Neural cell (in vitro differentiated cells): Measurements from ENCODE around the gene C12orf75. TPM values are rescaled to one million over a fixed set of nuclear protein-coding genes. Genes with fewer than 3 reads are reported as not detected.

Source experiments
- H2AFZ ChIP-seq: fragments of 200-600, 300-800 bp; sonication (generic), shearing (Covaris generic); 2 replicates; pipeline ENCODE4 v1.6.0; 2014; ENCODE audit warnings: low read depth, mild to moderate bottlenecking, antibody characterized with exemption, low read length, moderate library complexity
- H3F3A ChIP-seq: fragments of 200-600 bp; shearing (Covaris generic); 2 replicates; pipeline ENCODE4 v1.6.1; 2016; ENCODE audit warnings: mild to moderate bottlenecking, moderate library complexity, mixed read lengths, antibody characterized with exemption, low read length; ENCODE audit not compliant: insufficient read depth, poor library complexity, severe bottlenecking
- H3K27ac ChIP-seq: fragments of 200-600, 300-800 bp; sonication (generic), shearing (Covaris generic); 2 replicates; pipeline ENCODE4 v1.5.1; 2014; ENCODE audit warnings: mild to moderate bottlenecking, low read length, moderate library complexity
- H3K27me3 ChIP-seq: fragments of 300-800, 200-600 bp; sonication (generic), shearing (Covaris generic); 2 replicates; pipeline ENCODE4 v1.6.0; 2014; ENCODE audit warnings: mild to moderate bottlenecking, low read depth, low read length, moderate library complexity; ENCODE audit not compliant: insufficient read depth
- H3K36me3 ChIP-seq: fragments of 300-800, 200-600 bp; sonication (generic), shearing (Covaris generic); 2 replicates; pipeline ENCODE4 v1.5.1; 2014; ENCODE audit warnings: mild to moderate bottlenecking, antibody characterized with exemption, low read length, moderate library complexity; ENCODE audit not compliant: insufficient read depth
- H3K4me2 ChIP-seq: fragments of 300-800, 200-600 bp; sonication (generic), shearing (Covaris generic); 2 replicates; pipeline ENCODE4 v1.6.0; 2014; ENCODE audit warnings: mild to moderate bottlenecking, low read length
- H3K4me3 ChIP-seq: fragments of 300-800, 200-600 bp; sonication (generic), shearing (Covaris generic); 2 replicates; pipeline ENCODE4 v1.5.1; 2014; ENCODE audit warnings: mild to moderate bottlenecking, low read length, moderate library complexity
- H3K79me2 ChIP-seq: fragments of 200-600 bp; shearing (Covaris generic); replicated peaks from 2 replicates; pipeline ENCODE4 v1.6.0; 2014; ENCODE audit warnings: mild to moderate bottlenecking, low read length, moderate library complexity; ENCODE audit not compliant: insufficient read depth
- H3K9ac ChIP-seq: fragments of 300-800, 200-600 bp; sonication (generic), shearing (Covaris generic); 2 replicates; pipeline ENCODE4 v1.6.1; 2016; ENCODE audit warnings: mild to moderate bottlenecking, low read length, mixed read lengths
- H3K9me2 ChIP-seq: fragments of 200-600 bp; shearing (Covaris generic); 2 replicates; pipeline ENCODE4 v1.6.1; 2016; ENCODE audit warnings: mild to moderate bottlenecking, low read length, mixed read lengths; ENCODE audit not compliant: insufficient read depth
- H3K9me3 ChIP-seq: fragments of 200-600, 300-800 bp; sonication (generic), shearing (Covaris generic); 2 replicates; pipeline ENCODE4 v1.6.1; 2016; ENCODE audit warnings: mild to moderate bottlenecking, mixed run types, low read length, moderate library complexity, mixed read lengths
- H4K20me1 ChIP-seq: fragments of 200-600 bp; shearing (Covaris generic); 2 replicates; pipeline ENCODE4 v1.6.1; 2016; ENCODE audit warnings: mild to moderate bottlenecking, mixed run types; ENCODE audit not compliant: insufficient read depth
- CTCF ChIP-seq: fragments of 450-650 bp; IDR thresholded peaks from 2 replicates; pipeline ENCODE4 v1.5.1; 2014; ENCODE audit warnings: antibody characterized with exemption, mild to moderate bottlenecking, moderate library complexity; ENCODE audit not compliant: poor library complexity, severe bottlenecking
- EP300 ChIP-seq: fragments of 450-650 bp; conservative IDR thresholded peaks from 2 replicates; pipeline ENCODE4 v1.6.1; 2014; ENCODE audit warnings: antibody characterized with exemption, mild to moderate bottlenecking, moderate library complexity; ENCODE audit not compliant: poor library complexity, severe bottlenecking
- EZH2 ChIP-seq: fragments of 200-600, 300-800 bp; shearing (Covaris generic), sonication (generic); IDR thresholded peaks from 2 replicates; pipeline ENCODE4 v1.6.1; 2014; ENCODE audit warnings: antibody characterized with exemption, low read length, borderline replicate concordance, mild to moderate bottlenecking; ENCODE audit not compliant: insufficient read depth, poor library complexity, severe bottlenecking
- MXI1 ChIP-seq: fragments of 450-650 bp; conservative IDR thresholded peaks from 2 replicates; pipeline ENCODE4 v1.6.1; 2014; ENCODE audit warnings: antibody characterized with exemption, mild to moderate bottlenecking; ENCODE audit not compliant: poor library complexity, severe bottlenecking
- POLR2AphosphoS5 ChIP-seq: IDR thresholded peaks from 2 replicates; pipeline ENCODE4 v1.6.1; 2012
- RAD21 ChIP-seq: fragments of 450-650 bp; conservative IDR thresholded peaks from 2 replicates; pipeline ENCODE4 v1.6.1; 2014; ENCODE audit warnings: antibody characterized with exemption, mild to moderate bottlenecking, moderate library complexity
- REST ChIP-seq: IDR thresholded peaks from 2 replicates; pipeline ENCODE4 v1.6.1; 2012; ENCODE audit warnings: borderline replicate concordance
- SMC3 ChIP-seq: fragments of 450-650 bp; conservative IDR thresholded peaks from 2 replicates; pipeline ENCODE4 v1.6.1; 2014; ENCODE audit warnings: antibody characterized with exemption, mild to moderate bottlenecking, moderate library complexity; ENCODE audit not compliant: poor library complexity
- TAF1 ChIP-seq: IDR thresholded peaks from 2 replicates; pipeline ENCODE4 v1.6.1; 2012; ENCODE audit warnings: low read depth
- polyA plus RNA-seq: library from polyadenylated mRNA; depleted of rRNA; stranded (reverse); fragments of >200 nt; gene quantifications from 2 replicates; pipeline ENCODE4 v1.2.3, GENCODE V29; 2014

Gene C12orf75
- polyA plus RNA-seq, 1 donor from 2014 or later, result 25.2 TPM

GRCh38 chr12:105337391-105337790, 6.9 kb downstream of the C12orf75 start:
- Histone ChIP-seq H2AFZ (no peak overlapping the region), H3F3A (no peaks in the 10 kb centered on the region), H3K27me3 (no peaks in the 10 kb centered on the region), H3K9me3 (peaks cover 5% of the 10 kb centered on the region), H3K9me2 (no peaks in the 10 kb centered on the region), H3K79me2 (peaks cover 32% of the 10 kb centered on the region), H4K20me1 (no peaks in the 10 kb centered on the region), H3K27ac (no peak overlapping the region), H3K36me3 (no peaks in the 10 kb centered on the region), H3K4me3 (no peak overlapping the region), H3K4me2 (no peak overlapping the region), H3K9ac (no peak overlapping the region)
- TF ChIP-seq MXI1 (no peak), EP300 (no peak), POLR2AphosphoS5 (no peak), RAD21 (no peak), TAF1 (no peak), REST (no peak), CTCF (no peak), EZH2 (no peak), SMC3 (no peak)

GRCh38 chr12:105338966-105339365, 8.5 kb downstream of the C12orf75 start:
- H3K4me2 ChIP-seq, result no peak overlapping the region
- no peak overlapping the region for H2AFZ ChIP-seq
- H4K20me1 ChIP-seq, result no peaks in the 10 kb centered on the region
- H3K36me3 ChIP-seq, result no peaks in the 10 kb centered on the region
- no peak for TF ChIP-seq POLR2AphosphoS5
- no peak for TF ChIP-seq TAF1
- no peak for TF ChIP-seq RAD21
- TF ChIP-seq CTCF, result no peak
- no peak for TF ChIP-seq EP300
- TF ChIP-seq SMC3, result no peak
- no peak for TF ChIP-seq REST
- no peak for TF ChIP-seq MXI1
- TF ChIP-seq EZH2, result no peak
- no peaks in the 10 kb centered on the region for H3K9me2 ChIP-seq
- peaks cover 5% of the 10 kb centered on the region for H3K9me3 ChIP-seq
- peaks cover 19% of the 10 kb centered on the region for H3K79me2 ChIP-seq
- no peaks in the 10 kb centered on the region for H3F3A ChIP-seq
- no peaks in the 10 kb centered on the region for H3K27me3 ChIP-seq
- H3K9ac ChIP-seq, result no peak overlapping the region
- no peak overlapping the region for H3K4me3 ChIP-seq
- no peak overlapping the region for H3K27ac ChIP-seq
